ENCODE data around the gene TTLL5. TPM values are rescaled to one million over a fixed set of nuclear protein-coding genes. Genes with fewer than 3 reads are reported as not detected.
A peak's percentile ranks its signal among the peaks of the same experiment; 100 is the strongest.

The TTLL5 gene
- total and polyA plus RNA-seq, 2 donors (not counting 1 experiment from before 2014, with no cell fraction given): 16.1 to 23.8 TPM

GRCh38 chr14:75626396-75626795 lies 34.6 kb upstream of the TTLL5 start:
- Histone ChIP-seq H3K79me2 (ENCODE audit: control insufficient read depth, insufficient read depth, low read length) (no peaks in the 10 kb centered on the region), H3K9ac (ENCODE audit: insufficient read depth, low read length) (no peak overlapping the region), H3K4me3 (replicated peaks in 1 of 4; ENCODE audit: control extremely low read depth in 1 of 4, insufficient read depth in 1 of 4, low read depth in 3 of 4, low read length in 4 of 4) (no peak overlapping the region), H3K27ac (ENCODE audit: insufficient read depth, low read length) (no peak overlapping the region), H3K4me2 (ENCODE audit: extremely low read depth, insufficient read depth, low read length) (no peak overlapping the region), H4K20me1 (ENCODE audit: control insufficient read depth, extremely low read depth, insufficient read depth, low read length) (no peaks in the 10 kb centered on the region), H3K27me3 (ENCODE audit: control insufficient read depth, insufficient read depth, low read length) (no peaks in the 10 kb centered on the region), H2AFZ (ENCODE audit: low read length) (no peak overlapping the region), H3K4me1 (ENCODE audit: control insufficient read depth, extremely low read depth, insufficient read depth, low read length) (no peaks in the 10 kb centered on the region), H3K9me3 (ENCODE audit: control insufficient read depth, insufficient read depth, low read depth, low read length) (no peaks in the 10 kb centered on the region), H3K36me3 (ENCODE audit: control insufficient read depth, insufficient read depth, low read length) (no peaks in the 10 kb centered on the region)
- TF ChIP-seq EZH2 (IDR thresholded peaks at IDR 0.05; ENCODE audit: low read length, missing control alignments) (no peak), CTCF (conservative IDR thresholded peaks at IDR 0.05 in 1 of 2, IDR thresholded peaks at IDR 0.05 in 1 of 2; ENCODE audit: low read depth in 1 of 2, low read length in 2 of 2) (no peak)
- DNase-seq (ENCODE audit: low read depth in 2 of 2): no peak

DNA sequence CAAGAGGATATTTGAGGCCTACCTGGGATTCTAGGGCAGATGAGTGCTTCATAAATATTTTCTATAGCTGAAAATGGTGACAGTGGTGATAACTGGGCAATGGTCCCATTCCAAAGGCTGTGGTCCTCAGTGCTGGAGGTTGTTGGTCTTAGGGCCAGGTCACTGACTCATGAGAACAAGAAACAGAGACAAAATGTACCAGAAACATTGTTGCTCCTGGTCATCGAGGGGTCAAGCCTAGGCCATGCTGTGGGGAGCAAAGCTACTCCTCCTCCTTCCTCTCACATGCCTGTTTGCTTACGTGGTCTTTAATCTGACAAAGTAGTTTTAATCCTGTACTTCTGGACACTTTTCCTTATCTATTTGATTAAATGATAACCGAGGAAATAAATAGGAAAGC lies 34.2 kb upstream of the TTLL5 start:
- no peak overlapping the region for H3K4me2 ChIP-seq (ENCODE audit: extremely low read depth, insufficient read depth, low read length)
- H4K20me1 ChIP-seq (ENCODE audit: control insufficient read depth, extremely low read depth, insufficient read depth, low read length): no peaks in the 10 kb centered on the region
- H3K9me3 ChIP-seq (ENCODE audit: control insufficient read depth, insufficient read depth, low read depth, low read length): no peaks in the 10 kb centered on the region
- no peak overlapping the region for H3K4me3 ChIP-seq (replicated peaks in 1 of 4; ENCODE audit: control extremely low read depth in 1 of 4, insufficient read depth in 1 of 4, low read depth in 3 of 4, low read length in 4 of 4)
- H3K27ac ChIP-seq (ENCODE audit: insufficient read depth, low read length): no peak overlapping the region
- no peaks in the 10 kb centered on the region for H3K79me2 ChIP-seq (ENCODE audit: control insufficient read depth, insufficient read depth, low read length)
- H3K9ac ChIP-seq (ENCODE audit: insufficient read depth, low read length): no peak overlapping the region
- no peak for TF ChIP-seq CTCF (conservative IDR thresholded peaks at IDR 0.05 in 1 of 2, IDR thresholded peaks at IDR 0.05 in 1 of 2; ENCODE audit: low read depth in 1 of 2, low read length in 2 of 2)
- no peak for TF ChIP-seq EZH2 (IDR thresholded peaks at IDR 0.05; ENCODE audit: low read length, missing control alignments)
- no peak overlapping the region for H2AFZ ChIP-seq (ENCODE audit: low read length)
- no peaks in the 10 kb centered on the region for H3K36me3 ChIP-seq (ENCODE audit: control insufficient read depth, insufficient read depth, low read length)
- no peaks in the 10 kb centered on the region for H3K4me1 ChIP-seq (ENCODE audit: control insufficient read depth, extremely low read depth, insufficient read depth, low read length)
- peak in 1 of 2 donors; percentile 38 for DNase-seq (ENCODE audit: low read depth in 2 of 2)
- peaks cover 3% of the 10 kb centered on the region for H3K27me3 ChIP-seq (ENCODE audit: control insufficient read depth, insufficient read depth, low read length)

GRCh38 chr14:75627406-75627805 lies 33.6 kb upstream of the TTLL5 start:
- H3K9ac ChIP-seq (ENCODE audit: insufficient read depth, low read length): no peak overlapping the region
- TF ChIP-seq CTCF (conservative IDR thresholded peaks at IDR 0.05 in 1 of 2, IDR thresholded peaks at IDR 0.05 in 1 of 2; ENCODE audit: low read depth in 1 of 2, low read length in 2 of 2) (no peak), EZH2 (IDR thresholded peaks at IDR 0.05; ENCODE audit: low read length, missing control alignments) (no peak)

More at GRCh38 chr14:75627406-75627805, 33.6 kb upstream of the TTLL5 start:
- no peaks in the 10 kb centered on the region for H3K36me3 ChIP-seq (ENCODE audit: control insufficient read depth, insufficient read depth, low read length)
- no peak overlapping the region for H3K4me3 ChIP-seq (replicated peaks in 1 of 4; ENCODE audit: control extremely low read depth in 1 of 4, insufficient read depth in 1 of 4, low read depth in 3 of 4, low read length in 4 of 4)
- H3K4me1 ChIP-seq (ENCODE audit: control insufficient read depth, extremely low read depth, insufficient read depth, low read length): no peaks in the 10 kb centered on the region
- H2AFZ ChIP-seq (ENCODE audit: low read length): no peak overlapping the region
- H3K79me2 ChIP-seq (ENCODE audit: control insufficient read depth, insufficient read depth, low read length): no peaks in the 10 kb centered on the region
- peaks cover 3% of the 10 kb centered on the region for H3K27me3 ChIP-seq (ENCODE audit: control insufficient read depth, insufficient read depth, low read length)
- DNase-seq (ENCODE audit: low read depth in 2 of 2): no peak
- H3K4me2 ChIP-seq (ENCODE audit: extremely low read depth, insufficient read depth, low read length): no peak overlapping the region
- no peaks in the 10 kb centered on the region for H4K20me1 ChIP-seq (ENCODE audit: control insufficient read depth, extremely low read depth, insufficient read depth, low read length)
- no peak overlapping the region for H3K27ac ChIP-seq (ENCODE audit: insufficient read depth, low read length)
- H3K9me3 ChIP-seq (ENCODE audit: control insufficient read depth, insufficient read depth, low read depth, low read length): no peaks in the 10 kb centered on the region
